Left renal cortex interstitium (tissue), 4 donors: ENCODE results near the gene STK32B. TPM values are rescaled to one million over a fixed set of nuclear protein-coding genes. Genes with fewer than 3 reads are reported as not detected.

Source experiments
- DNase-seq, 4 donors: peaks; one replicate each; pipeline ENCODE4 v3.0.0-alpha.2; 2013; ENCODE audit warnings: low read depth in 4 of 4, low spot score in 2 of 4, missing footprints in 1 of 4
- polyA plus RNA-seq, 4 donors: library from polyadenylated mRNA; unstranded; fragments of 120-200 nt; gene quantifications; one replicate each; pipeline ENCODE4 v1.2.1, GENCODE V29; 2013; ENCODE audit not compliant: insufficient read length in 4 of 4

Gene STK32B
- polyA plus RNA-seq, 4 donors, result 8.9 to 10.7 (median 9.6) TPM

DNA sequence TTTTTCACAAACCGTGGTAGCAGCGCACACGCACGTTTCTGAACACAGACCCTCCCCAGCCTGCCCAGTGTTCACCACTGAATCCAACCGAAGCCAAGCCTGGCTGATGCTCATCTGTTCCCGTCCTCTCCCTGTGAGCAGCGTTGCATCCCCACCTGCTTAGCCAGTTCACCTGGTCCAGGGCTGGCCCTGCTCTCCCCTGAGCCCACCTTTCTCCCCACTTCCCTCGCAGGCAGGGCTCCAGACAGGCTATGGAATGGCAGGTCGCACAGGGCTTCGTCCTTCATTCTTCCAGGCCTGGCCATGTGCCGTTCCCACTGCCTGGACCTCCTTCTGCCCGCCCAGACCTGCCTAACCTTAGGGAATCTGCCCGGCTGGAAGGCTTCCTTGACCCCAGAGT is 410.2 kb downstream of the STK32B start:
- no peak for DNase-seq

DNA sequence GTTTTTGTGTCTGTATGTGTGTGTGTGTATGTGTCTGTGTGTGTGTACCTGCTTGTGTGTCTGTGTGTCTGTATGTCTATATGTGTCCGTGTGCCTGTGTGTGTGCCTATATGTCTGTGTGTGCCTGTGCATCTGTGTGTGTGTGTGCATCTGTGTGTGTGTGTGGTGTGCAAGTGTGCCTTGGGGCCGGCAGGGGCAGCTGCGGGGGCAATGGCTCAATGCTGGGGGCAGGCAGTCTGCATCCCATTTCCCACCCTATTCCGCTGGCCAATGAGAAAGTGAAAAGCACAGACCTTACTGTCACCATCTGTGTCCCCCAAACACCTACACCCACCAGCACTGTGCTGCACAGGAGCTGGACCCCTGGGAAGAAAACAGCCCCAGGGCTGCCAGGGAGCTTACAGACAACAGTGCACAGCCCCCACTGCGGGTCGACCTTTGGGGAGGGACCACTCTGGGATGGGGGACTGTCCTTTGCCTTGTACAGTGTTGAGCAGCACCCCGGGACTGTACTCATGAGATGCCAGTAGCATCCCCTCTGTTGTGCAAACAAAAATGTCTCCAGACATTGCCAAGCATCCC is 411.1 kb downstream of the STK32B start:
- no peak for DNase-seq

DNA sequence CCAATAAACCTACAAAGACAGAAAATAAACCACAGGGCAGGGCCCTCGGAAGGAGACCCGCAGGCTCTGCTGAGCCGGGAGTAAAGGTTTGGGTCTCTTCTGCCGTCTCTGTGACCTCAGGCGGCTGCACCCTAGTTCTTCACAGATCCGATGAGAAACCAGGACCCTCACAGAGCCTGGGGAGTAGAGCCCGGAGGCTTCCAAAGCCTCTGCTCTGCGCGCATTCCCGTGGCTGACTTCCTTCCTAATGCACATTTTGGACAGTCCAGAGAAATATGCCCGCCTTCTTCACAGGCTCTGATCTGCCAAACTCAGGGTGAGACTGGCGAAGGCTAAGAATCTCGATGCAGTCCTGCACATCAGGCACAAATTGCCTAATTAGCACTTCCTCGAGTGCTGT is 411.6 kb downstream of the STK32B start:
- DNase-seq, result no peak

DNA sequence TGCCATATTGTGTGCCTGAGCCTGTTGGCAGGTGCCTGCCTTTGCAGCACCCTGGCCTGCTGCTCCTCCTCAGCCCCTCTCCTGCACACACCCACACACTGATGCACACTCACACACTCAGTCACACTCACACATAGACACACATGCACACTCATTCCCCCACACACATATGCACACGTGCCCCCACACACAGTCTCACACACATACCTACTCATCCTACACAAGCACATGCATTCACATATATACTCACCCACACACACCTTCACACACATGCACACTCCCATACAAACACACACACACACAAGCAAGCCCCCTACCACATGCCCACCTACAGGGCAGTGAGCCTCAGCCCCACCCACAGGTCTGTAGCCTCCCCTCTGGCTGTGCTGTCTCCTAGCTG is 412.1 kb downstream of the STK32B start:
- DNase-seq, result no peak

DNA sequence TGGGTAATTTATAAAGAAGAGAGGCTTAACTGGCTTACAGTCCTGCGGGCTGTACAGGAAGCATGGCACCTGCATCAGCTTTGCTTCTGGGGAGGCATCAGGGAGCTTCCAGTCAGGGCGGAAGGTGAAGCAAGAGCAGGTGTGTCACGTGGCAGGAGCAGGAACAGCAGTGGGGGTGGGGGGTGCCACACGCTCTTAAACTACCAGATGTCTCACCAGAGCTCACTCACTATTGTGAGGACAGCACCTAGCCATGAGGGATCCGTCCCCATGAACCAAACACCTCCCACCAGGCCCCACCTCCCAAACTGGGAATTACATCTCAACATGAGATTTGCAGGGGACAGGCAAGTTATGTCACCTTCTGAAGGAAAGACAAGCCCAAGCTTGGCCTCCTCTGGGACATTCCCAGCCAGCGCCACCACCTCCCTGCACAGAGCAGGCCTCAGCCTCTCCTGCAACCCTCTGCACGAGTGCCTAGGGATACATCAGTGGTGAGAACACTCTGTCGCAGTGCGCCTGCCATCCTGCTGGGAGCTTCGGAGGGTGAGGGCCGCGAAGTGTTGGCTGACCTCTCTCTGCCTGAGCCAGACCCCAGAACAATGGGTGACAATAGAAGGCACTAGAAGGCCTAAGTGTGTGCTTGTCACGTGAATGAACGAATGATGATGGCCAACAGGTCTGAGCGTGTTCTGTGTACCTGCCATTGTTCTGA is 412.8 kb downstream of the STK32B start:
- no peak for DNase-seq

DNA sequence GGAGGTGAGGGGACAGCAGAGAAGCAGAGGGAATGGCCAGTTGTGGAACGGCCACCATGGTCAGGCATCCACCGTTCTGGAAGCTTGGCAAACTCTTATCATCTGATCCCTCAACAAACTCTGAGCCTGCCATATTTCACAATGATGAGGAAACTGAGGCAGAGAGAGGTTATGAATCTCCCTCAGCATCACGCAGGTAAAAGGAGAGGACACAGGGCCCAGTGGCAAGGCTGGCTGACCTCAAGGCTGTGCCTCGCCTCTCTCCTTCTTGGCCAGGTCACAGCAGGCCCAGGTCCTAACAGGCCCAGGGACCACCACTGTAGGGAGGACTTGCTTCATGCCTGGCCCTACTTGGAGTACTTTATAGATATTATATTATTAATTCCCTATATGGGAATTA is 414.2 kb downstream of the STK32B start:
- DNase-seq, result no peak

DNA sequence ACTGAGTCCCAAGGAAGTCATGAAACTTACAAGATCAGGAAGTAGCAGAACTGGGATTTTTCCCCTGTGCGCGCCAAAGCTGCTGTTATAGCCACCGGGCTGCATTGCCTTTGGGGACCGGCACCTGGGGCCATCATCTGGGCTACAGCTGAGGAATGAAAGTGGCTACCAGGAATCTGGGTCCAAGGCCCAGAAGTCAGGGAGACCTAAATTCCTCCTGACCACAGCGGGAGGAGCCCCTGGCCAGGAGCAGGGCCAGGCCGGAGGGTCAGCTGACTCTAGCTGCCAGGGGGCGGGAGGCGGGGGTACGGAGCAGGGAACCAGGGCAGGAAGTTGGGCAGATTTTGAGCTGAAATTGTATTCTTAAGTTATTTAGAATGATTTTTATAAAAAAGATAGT is 414.7 kb downstream of the STK32B start:
- no peak for DNase-seq

DNA sequence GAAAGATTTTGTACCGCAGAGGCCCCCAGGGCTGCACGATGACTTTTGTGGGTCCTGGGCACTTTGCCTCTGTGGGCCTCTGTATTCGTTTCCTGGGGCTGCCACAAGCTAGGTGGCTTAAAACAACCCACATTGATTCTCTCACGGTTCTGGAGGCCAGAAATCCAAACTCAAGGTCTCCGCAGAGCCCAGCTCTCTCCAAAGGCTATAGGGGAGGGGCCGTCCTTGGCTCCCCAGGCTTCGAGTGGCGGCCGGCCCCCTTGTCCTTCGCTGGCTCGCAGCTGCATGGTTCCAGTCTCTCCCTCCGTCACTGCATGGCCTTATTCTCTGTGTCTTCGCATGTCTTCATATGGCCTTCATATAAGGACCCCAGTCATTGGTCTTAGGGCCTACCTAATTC is 415.8 kb downstream of the STK32B start:
- no peak for DNase-seq

DNA sequence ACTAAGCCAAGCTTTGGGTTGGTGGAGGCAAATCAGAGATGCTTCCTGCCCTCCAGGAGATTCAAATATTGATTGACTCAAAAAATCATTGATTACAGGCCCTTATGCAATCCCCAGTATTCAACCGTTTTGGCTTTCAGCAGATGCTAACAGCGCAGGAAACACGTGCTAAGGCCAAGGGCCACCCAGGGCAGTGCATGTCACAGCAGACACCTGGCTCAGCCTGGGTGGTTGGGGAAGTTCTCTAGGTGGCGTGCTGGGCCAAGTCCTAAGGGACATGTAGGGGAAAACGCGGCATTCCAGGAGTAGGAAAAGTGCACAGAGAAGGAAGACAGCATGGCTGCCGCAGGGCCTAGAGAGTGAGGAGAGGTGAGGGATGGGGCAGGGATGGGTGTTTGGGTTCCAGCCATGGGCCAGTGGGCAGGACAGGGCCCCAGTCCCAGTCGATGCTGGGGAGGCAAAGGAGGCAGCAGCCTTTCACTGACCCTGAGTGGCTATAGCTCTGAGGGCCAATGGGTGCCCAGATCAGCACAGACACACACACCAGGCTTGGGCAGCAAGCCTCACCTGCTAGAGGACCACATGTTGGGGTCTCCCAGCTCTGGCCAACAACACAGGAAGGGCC is 418.0 kb downstream of the STK32B start:
- no peak for DNase-seq

DNA sequence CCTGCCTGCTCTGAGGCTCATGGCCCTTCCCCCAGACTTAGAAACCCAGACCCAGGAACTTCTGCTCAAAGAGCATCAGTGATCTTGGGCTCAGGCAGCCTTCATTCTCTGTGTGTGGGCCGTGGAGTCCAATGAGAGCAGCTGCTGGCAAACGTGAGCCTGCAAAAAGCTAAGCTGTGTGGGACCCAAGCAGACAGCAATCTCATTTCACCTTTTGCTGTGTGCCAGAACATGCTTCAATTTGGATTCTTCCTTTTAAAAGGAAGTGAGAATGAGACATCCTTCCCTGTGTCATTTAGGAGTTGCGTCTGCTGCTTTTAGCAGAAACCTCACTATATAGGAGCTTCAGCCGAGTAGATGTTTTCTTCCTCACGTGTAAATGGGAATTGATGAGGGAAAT is 418.6 kb downstream of the STK32B start:
- DNase-seq, result no peak

DNA sequence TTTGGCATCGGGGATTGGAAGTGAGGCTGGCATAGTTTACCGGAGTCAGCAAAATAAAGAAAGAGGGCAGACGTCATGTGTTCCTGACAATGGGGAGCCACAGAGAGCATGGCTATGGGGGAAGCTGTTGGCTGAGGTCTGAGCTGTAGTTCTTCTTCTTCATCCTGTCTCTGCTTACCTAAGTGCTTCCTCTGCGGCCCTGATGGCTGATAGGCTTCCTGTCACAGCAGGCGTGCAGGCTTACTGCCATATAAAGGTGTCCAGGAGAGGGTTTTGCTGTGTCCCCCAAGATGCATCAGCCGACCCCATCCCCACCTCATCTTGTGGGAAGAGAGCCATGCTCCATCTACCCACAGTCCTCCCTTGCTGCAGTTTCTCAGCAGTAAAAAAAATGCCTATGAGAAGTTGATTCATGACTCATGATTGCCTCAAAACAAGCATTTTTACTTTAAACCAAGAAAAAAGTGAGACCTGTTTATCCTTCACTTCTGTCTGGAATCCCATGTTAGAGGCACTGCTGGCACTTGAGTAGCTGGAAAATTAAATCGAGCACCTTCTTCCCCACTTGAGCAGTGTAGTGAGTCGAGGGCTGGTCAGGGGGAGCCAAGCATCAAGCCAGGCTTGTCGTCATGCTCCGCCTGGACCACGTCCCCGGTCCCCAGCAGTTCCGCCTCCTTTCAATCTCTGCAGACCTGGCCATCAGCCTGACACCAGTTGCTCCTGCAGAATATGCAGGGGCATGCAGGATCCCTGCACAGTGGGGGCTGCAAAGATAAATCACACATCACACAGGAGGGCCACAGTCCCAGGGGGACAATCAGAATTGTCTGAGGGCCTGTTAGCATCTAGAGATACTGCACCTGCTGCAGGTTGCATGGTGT is 419.3 kb downstream of the STK32B start:
- no peak for DNase-seq

DNA sequence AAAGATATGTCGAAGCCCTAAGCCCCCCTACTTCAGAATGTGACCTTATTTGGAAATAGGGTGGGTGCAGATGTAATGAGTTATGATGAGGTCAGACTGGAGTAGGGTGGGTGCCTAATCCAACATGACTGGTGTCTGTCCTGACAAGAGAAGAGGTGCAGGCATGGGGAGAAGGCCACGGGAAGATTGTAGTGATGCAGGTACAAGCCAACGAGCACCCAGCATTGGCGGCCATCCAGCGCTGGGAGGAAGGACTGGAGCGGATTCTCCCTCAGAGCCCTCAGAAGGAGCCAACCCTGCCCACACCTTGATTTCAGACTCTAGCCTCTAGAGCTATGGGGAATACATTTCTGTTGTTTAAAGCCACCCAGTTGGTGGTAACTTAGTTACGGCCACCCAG is 419.9 kb downstream of the STK32B start:
- no peak for DNase-seq

DNA sequence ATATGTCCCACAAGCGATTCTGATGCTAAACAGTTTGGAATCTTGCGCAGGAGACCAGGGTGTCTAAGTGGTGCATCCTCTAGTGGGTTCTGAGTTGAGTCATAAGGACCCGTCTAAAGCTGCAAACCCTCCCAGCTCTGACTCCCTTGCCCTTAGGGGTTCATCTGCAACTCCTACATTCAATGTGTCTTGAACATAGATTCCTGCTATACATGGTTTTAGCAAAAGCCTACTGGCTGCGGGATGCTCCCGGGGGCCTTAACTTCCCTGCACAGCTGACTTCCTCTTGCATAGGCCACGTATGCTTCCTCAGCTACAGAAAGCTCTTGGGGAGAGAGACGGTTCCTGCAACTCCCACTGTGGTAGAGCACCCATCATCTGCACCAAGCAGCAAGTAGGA is 420.4 kb downstream of the STK32B start:
- no peak for DNase-seq

DNA sequence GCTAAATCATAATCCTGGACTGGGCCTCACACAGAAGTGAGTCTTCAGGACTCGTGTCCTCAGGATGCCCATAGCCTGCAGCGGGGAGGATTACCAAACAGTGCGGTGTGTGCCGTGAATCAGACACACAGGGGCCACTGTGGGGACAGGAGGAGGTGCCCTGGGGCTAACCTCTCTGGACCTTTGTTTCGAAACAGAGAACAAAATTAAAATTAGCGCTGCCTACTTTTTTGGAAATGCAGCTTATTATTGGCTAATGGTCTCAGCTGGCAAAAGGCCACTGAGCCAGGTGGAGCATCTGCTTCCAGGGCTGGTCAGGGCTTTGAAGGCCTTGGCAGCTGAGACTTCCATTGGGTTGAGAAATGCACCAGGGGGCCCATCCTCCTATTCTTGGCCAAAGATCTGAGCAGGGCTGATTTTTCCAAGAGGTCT is 420.9 kb downstream of the STK32B start:
- DNase-seq, result no peak

DNA sequence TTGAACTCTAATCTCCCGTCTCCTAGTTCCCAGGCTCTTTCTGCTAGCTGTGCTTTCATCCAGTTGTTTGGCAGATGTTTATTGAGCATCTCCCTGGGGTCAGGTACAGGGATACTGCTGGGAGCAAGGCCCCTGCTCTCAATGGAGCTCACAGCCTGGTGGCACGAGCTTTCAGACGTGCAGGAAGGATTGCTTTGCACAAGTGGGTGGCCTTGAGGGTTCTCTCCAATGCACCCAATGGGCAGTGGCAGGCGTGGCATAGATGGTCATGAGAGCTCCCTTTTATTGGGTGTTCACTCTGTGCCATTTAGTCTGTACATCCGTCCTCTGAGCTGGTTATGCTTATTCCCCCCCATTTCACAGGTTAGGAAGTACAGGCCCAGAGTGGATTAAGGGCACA is 421.8 kb downstream of the STK32B start:
- no peak for DNase-seq

DNA sequence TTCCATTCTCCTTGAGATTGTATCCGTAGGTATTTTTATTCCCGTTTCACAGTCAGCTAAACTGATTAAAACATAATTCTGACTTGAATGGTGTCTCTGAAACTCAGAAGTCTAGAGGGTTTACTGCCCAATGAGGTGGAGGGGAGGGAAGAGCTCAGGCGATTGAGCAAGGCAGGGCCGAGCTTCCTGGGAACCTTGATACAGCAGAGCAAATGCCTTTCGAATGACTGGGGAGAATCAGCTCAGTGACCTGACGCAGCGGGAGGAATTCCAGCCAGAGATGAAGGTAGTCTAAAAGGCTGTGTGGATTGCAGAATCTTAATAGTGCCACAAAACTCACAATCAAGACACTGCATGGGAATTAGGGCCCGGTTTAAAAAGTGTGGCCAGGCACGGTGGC is 423.5 kb downstream of the STK32B start:
- DNase-seq, result no peak

DNA sequence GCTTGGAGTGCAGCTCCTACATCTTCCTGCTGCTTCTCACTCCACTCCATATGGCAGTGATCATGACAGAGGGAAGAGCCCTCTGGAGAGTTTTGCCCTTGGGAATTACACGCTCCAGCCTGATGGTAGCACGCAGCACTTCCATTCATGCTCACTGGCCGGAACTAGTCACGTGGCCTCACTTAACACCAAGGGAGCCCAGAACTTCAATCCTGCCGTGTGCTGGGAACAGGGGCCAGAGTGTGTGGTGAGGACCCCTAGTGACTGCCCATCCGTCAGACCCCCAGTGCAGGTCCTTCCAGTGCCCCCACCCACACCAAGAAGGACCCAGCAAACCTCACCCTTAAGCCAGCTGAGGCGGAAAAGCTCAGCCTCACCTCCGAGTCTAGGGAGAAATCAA is 426.3 kb downstream of the STK32B start:
- DNase-seq, result no peak

DNA sequence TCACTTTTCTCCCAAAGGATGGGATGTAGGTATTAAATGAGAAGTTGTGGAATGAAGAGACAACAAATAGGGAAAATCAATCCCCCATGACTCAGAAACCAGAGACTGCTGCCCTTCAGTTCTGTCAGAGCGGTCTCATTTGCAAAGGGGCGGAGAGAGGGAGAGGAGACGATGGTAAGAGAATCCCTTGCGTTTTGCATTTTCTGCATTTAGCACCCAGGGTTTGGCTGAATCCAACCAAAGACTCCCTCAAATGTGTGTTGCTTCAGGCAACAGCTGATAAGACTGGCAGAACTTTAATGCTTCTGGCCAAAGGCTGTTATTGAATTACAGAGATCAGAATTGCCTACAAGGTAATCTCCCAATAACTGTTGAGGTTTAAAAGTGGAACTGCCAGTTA is 426.9 kb downstream of the STK32B start:
- no peak for DNase-seq

DNA sequence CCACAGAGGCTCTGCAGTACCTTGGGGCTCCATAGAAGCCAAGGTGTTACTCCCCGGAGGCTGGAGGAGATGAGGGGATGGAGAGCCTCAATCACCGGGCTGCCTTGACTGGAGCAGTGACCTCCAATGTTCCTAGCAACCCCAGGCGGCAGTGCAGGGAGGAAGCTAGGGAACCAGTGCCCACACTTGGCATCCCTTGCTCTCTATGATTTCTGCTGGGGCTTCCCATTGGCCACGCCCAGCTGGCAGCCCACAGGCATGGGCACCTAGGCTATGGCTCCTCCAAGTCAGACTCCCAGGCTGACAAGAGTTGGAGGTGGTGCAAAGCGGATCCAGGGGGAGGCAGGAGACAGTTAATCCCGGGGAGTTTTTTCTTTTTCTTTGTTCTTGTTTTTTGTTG is 427.4 kb downstream of the STK32B start:
- DNase-seq, result no peak

DNA sequence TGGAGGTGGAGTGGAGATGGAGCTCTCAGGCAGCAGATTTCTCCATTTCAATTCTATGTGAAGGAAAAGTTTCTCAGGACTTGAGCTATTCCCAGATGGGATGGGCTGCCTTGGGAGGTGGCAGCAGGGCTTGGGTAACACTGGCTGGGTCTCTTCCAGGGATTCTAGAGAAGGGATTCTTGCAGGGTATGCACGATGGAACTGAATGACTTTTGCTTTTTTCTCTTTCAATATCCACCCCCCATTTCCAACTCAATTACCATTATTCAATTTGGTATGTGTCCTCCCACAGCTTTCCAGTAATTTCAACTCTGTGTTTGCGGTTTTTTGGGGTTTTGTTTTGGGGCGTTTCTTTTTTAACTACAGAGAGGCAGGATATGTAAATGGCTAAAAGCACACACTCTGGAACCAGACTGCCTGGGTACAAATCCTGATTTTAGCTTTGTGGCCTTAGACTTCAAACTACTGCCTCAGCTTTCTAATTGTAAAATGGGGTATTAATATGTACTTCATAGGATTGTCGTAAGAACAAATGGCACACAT is 428.3 kb downstream of the STK32B start:
- no peak for DNase-seq

DNA sequence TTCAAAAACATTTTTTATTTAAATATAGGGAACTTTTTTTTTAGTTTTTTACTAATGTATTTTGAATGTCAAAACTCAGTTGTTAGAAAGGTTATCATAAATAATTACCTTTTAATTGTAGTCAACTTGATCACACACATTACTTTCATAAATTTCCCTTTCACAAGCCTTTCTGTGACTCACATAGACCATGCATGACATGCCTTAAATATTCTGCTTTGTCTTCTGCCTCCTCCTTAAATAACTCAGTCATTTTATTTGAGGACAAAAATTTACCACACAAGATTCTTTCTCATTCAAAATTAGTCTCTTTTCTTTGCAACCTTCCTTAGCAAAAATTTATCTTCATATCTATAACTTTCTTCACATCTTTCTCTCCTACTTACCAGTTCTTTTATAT is 437.1 kb downstream of the STK32B start:
- no peak for DNase-seq
